Gastroesophageal sphincter (tissue), 4 donors: ENCODE results near the gene CTNNA3. TPM values are rescaled to one million over a fixed set of nuclear protein-coding genes. Genes with fewer than 3 reads are reported as not detected.

ENCODE experiments used
- ATAC-seq: fragments of 150-250 bp; one replicate; pipeline ENCODE4 v1.9.1; 2016; ENCODE audit warnings: mild to moderate bottlenecking, moderate library complexity
- H3K27ac ChIP-seq, 4 donors: fragments of 200-600 bp; sonication (generic) in 3 of 4; 1 replicate in 3 of 4; 2 replicates in 1 of 4; pipeline ENCODE4 v1.5.1; 2016 to 2019
- H3K27me3 ChIP-seq: fragments of 200-600 bp; sonication (generic); one replicate; pipeline ENCODE4 v1.5.1; 2019
- H3K36me3 ChIP-seq, 2 donors: fragments of 200-600 bp; sonication (generic); one replicate each; pipeline ENCODE4 v1.5.1; 2019; ENCODE audit warnings: control low read depth in 1 of 2
- H3K4me1 ChIP-seq, 3 donors: fragments of 200-600 bp; sonication (generic); 1 replicate in 2 of 3; 2 replicates in 1 of 3; pipeline ENCODE4 v1.5.1; 2016 to 2019; ENCODE audit warnings: control low read depth in 2 of 3
- H3K4me3 ChIP-seq, 2 donors: fragments of 200-600 bp; sonication (generic); one replicate each; pipeline ENCODE4 v1.5.1; 2019; ENCODE audit warnings: mild to moderate bottlenecking in 1 of 2, moderate library complexity in 1 of 2
- H3K9me3 ChIP-seq, 3 donors: fragments of 200-600 bp; sonication (generic); one replicate each; pipeline ENCODE4 v1.5.1; 2017 to 2019; ENCODE audit warnings: control low read depth in 2 of 3
- CTCF ChIP-seq, 4 experiments: fragments of 200-600 bp in 2 of 4; fragments of 450-650 bp in 2 of 4; sonication (generic) in 1 of 4; IDR thresholded peaks; one replicate each; pipeline ENCODE4 v1.5.1; 2017 to 2019; ENCODE audit warnings: antibody characterized with exemption in 4 of 4, mild to moderate bottlenecking in 2 of 4, moderate library complexity in 2 of 4
- EP300 ChIP-seq: sonication (generic); formaldehyde crosslinking; IDR thresholded peaks from one replicate; pipeline ENCODE4 v1.6.1; 2017; ENCODE audit warnings: antibody characterized with exemption, mild to moderate bottlenecking
- POLR2A ChIP-seq, 2 donors: fragments of 450-650 bp; IDR thresholded peaks; one replicate each; pipeline ENCODE4 v1.6.1; 2017; ENCODE audit warnings: antibody characterized with exemption in 2 of 2, mild to moderate bottlenecking in 2 of 2, moderate library complexity in 1 of 2
- POLR2AphosphoS5 ChIP-seq: sonication (generic); formaldehyde crosslinking; IDR thresholded peaks from one replicate; pipeline ENCODE4 v1.6.1; 2017; ENCODE audit warnings: antibody characterized with exemption
- WGBS, 2 donors: methylation state at CpG; one replicate each; pipeline ENCODE4 v1.1.5; 2018; ENCODE audit warnings: low coverage in 1 of 2; 5-methylcytosine and 5-hydroxymethylcytosine counted together
- total RNA-seq, 4 donors: library from RNA; depleted of rRNA; stranded (reverse); fragments of >200 nt; gene quantifications; one replicate each; pipeline ENCODE4 v1.1.0, GENCODE V29; 2016

Gene CTNNA3
- total RNA-seq, 4 donors from 2014 or later, result 5.1 to 22.0 (median 13.8) TPM

- Histone ChIP-seq H3K4me1 (no peaks in the 10 kb centered on the region), H3K36me3 (no peaks in the 10 kb centered on the region), H3K9me3 (no peaks in the 10 kb centered on the region), H3K4me3 (no peak overlapping the region), H3K27ac (no peak overlapping the region), H3K27me3 (no peaks in the 10 kb centered on the region)
- ATAC-seq, result no peak
- TF ChIP-seq POLR2AphosphoS5 (no peak), POLR2A (IDR thresholded peaks at IDR 0.05) (no peak), EP300 (no peak), CTCF (IDR thresholded peaks at IDR 0.05) (no peak)
- 69 to 79% methylated on average over 3 of the region's 3 CpGs for WGBS, 2 donors
These were observed 495.0 kb downstream of the CTNNA3 start for GRCh38 chr10:67200913-67201564.

- ATAC-seq, result no peak
- Histone ChIP-seq H3K36me3 (no peaks in the 10 kb centered on the region), H3K4me1 (no peaks in the 10 kb centered on the region), H3K27me3 (no peaks in the 10 kb centered on the region), H3K9me3 (no peaks in the 10 kb centered on the region), H3K27ac (no peak overlapping the region), H3K4me3 (no peak overlapping the region)
- 90 to 91% methylated on average over 2 of the region's 2 CpGs for whole genome bisulfite sequencing, 2 donors
- no peak for TF ChIP-seq POLR2AphosphoS5
- TF ChIP-seq EP300, result no peak
- no peak for TF ChIP-seq CTCF (IDR thresholded peaks at IDR 0.05)
- no peak for TF ChIP-seq POLR2A (IDR thresholded peaks at IDR 0.05)
These were observed 520.6 kb downstream of the CTNNA3 start for GRCh38 chr10:67175354-67175753.

GRCh38 chr10:67173787-67174186 is 522.2 kb downstream of the CTNNA3 start:
- ATAC-seq, result no peak
- H3K27me3 ChIP-seq, result no peaks in the 10 kb centered on the region
- H3K4me3 ChIP-seq, result no peak overlapping the region
- no peaks in the 10 kb centered on the region for H3K4me1 ChIP-seq
- no peaks in the 10 kb centered on the region for H3K36me3 ChIP-seq
- no peak overlapping the region for H3K27ac ChIP-seq
- H3K9me3 ChIP-seq, result no peaks in the 10 kb centered on the region
- TF ChIP-seq POLR2AphosphoS5 (no peak), EP300 (no peak), CTCF (IDR thresholded peaks at IDR 0.05) (no peak), POLR2A (IDR thresholded peaks at IDR 0.05) (no peak)

GRCh38 chr10:67171970-67172369 is 524.0 kb downstream of the CTNNA3 start:
- ATAC-seq, result no peak
- H3K27ac ChIP-seq, result no peak overlapping the region
- H3K27me3 ChIP-seq, result no peaks in the 10 kb centered on the region
- H3K9me3 ChIP-seq, result peaks cover 0 to 9% (median 0%) of the 10 kb centered on the region in 3 donors
- TF ChIP-seq POLR2A (IDR thresholded peaks at IDR 0.05), result no peak
- TF ChIP-seq CTCF (IDR thresholded peaks at IDR 0.05), result no peak
- TF ChIP-seq POLR2AphosphoS5, result no peak
- no peak for TF ChIP-seq EP300
- 18 to 29% methylated on average over 1 of the region's 1 CpG for WGBS, 2 donors
- H3K4me1 ChIP-seq, result no peaks in the 10 kb centered on the region
- no peaks in the 10 kb centered on the region for H3K36me3 ChIP-seq
- H3K4me3 ChIP-seq, result no peak overlapping the region

- no peak overlapping the region for H3K4me3 ChIP-seq
- H3K9me3 ChIP-seq, result peaks cover 0 to 5% (median 0%) of the 10 kb centered on the region in 3 donors
- H3K27ac ChIP-seq, result no peak overlapping the region
- H3K27me3 ChIP-seq, result no peaks in the 10 kb centered on the region
- H3K36me3 ChIP-seq, result no peaks in the 10 kb centered on the region
- H3K4me1 ChIP-seq, result no peaks in the 10 kb centered on the region
- no peak for ATAC-seq
- TF ChIP-seq CTCF (IDR thresholded peaks at IDR 0.05) (no peak), EP300 (no peak), POLR2AphosphoS5 (no peak), POLR2A (IDR thresholded peaks at IDR 0.05) (no peak)
These were observed 539.8 kb downstream of the CTNNA3 start for GRCh38 chr10:67156239-67156638.
